ENCODE data around the gene UMAD1. TPM values are rescaled to one million over a fixed set of nuclear protein-coding genes. Genes with fewer than 3 reads are reported as not detected.

The UMAD1 gene
- polyA plus RNA-seq, 3 donors: 6.2 to 22.7 (median 18.6) TPM

DNA sequence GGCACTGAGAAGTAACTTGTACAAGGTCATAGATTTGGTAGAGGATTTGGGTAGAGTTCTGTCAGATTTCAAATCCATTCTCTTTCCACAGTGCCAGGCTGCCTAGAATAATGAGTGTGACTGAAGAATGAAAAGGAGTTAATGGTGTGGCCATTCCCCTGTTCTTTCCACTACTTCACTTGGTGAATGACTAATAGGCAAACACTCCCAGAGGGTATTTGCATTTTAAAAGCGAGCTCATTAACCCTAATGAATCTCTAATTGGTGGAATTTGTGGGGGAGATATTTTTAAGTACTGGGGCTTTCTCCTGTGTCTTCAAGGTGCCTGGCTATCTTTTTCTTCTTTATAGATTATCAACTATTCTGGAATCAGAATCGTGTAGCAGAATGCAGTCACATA is 152.7 kb downstream of the UMAD1 start:
- Histone ChIP-seq H3K4me2 (replicated peaks; ENCODE audit: extremely low read depth, low read length, poor library complexity, severe bottlenecking) (no peak overlapping the region), H4K20me1 (ENCODE audit: insufficient read depth, low read length) (no peaks in the 10 kb centered on the region), H3K9ac (ENCODE audit: insufficient read depth, low read length, poor library complexity, severe bottlenecking) (no peak overlapping the region), H3K4me1 (ENCODE audit: control insufficient read depth in 1 of 2, insufficient read depth in 2 of 2, low read length in 2 of 2) (no peaks in the 10 kb centered on the region), H2AFZ (ENCODE audit: insufficient read depth, low read depth, low read length, poor library complexity, severe bottlenecking) (no peak overlapping the region), H3K36me3 (replicated peaks in 1 of 2; ENCODE audit: control insufficient read depth in 1 of 2, insufficient read depth in 2 of 2, low read length in 2 of 2) (peaks cover 0 to 5% of the 10 kb centered on the region in 2 donors), H3K27ac (ENCODE audit: low read depth in 1 of 2, low read length in 2 of 2) (no peak overlapping the region), H3K79me2 (ENCODE audit: insufficient read depth, low read length) (no peaks in the 10 kb centered on the region), H3K4me3 (replicated peaks in 1 of 3; ENCODE audit: low read depth in 2 of 3, low read length in 3 of 3) (no peak overlapping the region), H3K27me3 (ENCODE audit: control insufficient read depth in 2 of 2, insufficient read depth in 2 of 2, low read length in 2 of 2) (no peaks in the 10 kb centered on the region), H3K9me3 (replicated peaks in 1 of 2; ENCODE audit: control insufficient read depth in 1 of 2, insufficient read depth in 1 of 2, low read length in 2 of 2) (peaks cover 0 to 4% of the 10 kb centered on the region in 2 donors)
- intact Hi-C loops (cut with micrococcal nuclease): no loop called here
- Mint-ChIP-seq H3K27ac (no peak overlapping the region), H3K4me1 (peaks cover under 1% of the 10 kb centered on the region), H3K9me3 (peaks cover 0 to 9% (median 7%) of the 10 kb centered on the region in 7 donors), H3K4me3 (no peak overlapping the region), H3K27me3 (ENCODE audit: low read depth in 3 of 3) (no peaks in the 10 kb centered on the region), H3K36me3 (peaks cover 15 to 16% of the 10 kb centered on the region in 2 donors)
- no peak for DNase-seq
- WGBS (ENCODE audit: insufficient coverage): no CpG with 5 or more reads among the region's 2 CpGs
- TF ChIP-seq, protein P1, sequence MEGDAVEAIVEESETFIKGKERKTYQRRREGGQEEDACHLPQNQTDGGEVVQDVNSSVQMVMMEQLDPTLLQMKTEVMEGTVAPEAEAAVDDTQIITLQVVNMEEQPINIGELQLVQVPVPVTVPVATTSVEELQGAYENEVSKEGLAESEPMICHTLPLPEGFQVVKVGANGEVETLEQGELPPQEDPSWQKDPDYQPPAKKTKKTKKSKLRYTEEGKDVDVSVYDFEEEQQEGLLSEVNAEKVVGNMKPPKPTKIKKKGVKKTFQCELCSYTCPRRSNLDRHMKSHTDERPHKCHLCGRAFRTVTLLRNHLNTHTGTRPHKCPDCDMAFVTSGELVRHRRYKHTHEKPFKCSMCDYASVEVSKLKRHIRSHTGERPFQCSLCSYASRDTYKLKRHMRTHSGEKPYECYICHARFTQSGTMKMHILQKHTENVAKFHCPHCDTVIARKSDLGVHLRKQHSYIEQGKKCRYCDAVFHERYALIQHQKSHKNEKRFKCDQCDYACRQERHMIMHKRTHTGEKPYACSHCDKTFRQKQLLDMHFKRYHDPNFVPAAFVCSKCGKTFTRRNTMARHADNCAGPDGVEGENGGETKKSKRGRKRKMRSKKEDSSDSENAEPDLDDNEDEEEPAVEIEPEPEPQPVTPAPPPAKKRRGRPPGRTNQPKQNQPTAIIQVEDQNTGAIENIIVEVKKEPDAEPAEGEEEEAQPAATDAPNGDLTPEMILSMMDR (IDR thresholded peaks at IDR 0.05): no peak

DNA sequence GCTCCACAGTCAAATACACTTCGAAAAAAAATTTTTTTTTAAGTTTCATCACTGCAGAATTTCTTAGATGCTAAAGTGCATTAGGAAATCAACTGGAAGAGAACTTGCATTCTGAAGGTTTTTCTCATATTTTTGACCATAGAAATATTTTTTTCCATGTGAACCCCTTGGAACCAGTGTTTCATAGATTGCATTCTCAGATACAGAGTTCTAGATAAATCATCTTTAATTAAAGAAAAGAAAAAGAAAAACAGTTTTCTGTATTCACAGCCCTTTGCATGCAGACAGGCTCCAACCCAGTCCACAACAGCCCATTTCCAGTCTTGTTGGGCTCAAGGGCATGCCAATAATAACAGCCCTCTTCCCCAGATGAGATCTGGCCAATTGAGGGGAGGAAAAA is 153.4 kb downstream of the UMAD1 start:
- Histone ChIP-seq H2AFZ (ENCODE audit: insufficient read depth, low read depth, low read length, poor library complexity, severe bottlenecking) (no peak overlapping the region), H3K79me2 (ENCODE audit: insufficient read depth, low read length) (no peaks in the 10 kb centered on the region), H3K27me3 (ENCODE audit: control insufficient read depth in 2 of 2, insufficient read depth in 2 of 2, low read length in 2 of 2) (no peaks in the 10 kb centered on the region), H3K4me1 (ENCODE audit: control insufficient read depth in 1 of 2, insufficient read depth in 2 of 2, low read length in 2 of 2) (no peaks in the 10 kb centered on the region), H3K4me2 (replicated peaks; ENCODE audit: extremely low read depth, low read length, poor library complexity, severe bottlenecking) (no peak overlapping the region), H4K20me1 (ENCODE audit: insufficient read depth, low read length) (no peaks in the 10 kb centered on the region), H3K9ac (ENCODE audit: insufficient read depth, low read length, poor library complexity, severe bottlenecking) (no peak overlapping the region), H3K27ac (ENCODE audit: low read depth in 1 of 2, low read length in 2 of 2) (no peak overlapping the region), H3K4me3 (replicated peaks in 1 of 3; ENCODE audit: low read depth in 2 of 3, low read length in 3 of 3) (no peak overlapping the region), H3K36me3 (replicated peaks in 1 of 2; ENCODE audit: control insufficient read depth in 1 of 2, insufficient read depth in 2 of 2, low read length in 2 of 2) (peaks cover 0 to 5% of the 10 kb centered on the region in 2 donors), H3K9me3 (replicated peaks in 1 of 2; ENCODE audit: control insufficient read depth in 1 of 2, insufficient read depth in 1 of 2, low read length in 2 of 2) (peaks cover 0 to 4% of the 10 kb centered on the region in 2 donors)
- Mint-ChIP-seq H3K36me3 (peaks cover 15 to 16% of the 10 kb centered on the region in 2 donors), H3K27ac (no peak overlapping the region), H3K9me3 (peaks cover 0 to 9% (median 7%) of the 10 kb centered on the region in 7 donors), H3K4me1 (peaks cover 3% of the 10 kb centered on the region), H3K4me3 (no peak overlapping the region), H3K27me3 (ENCODE audit: low read depth in 3 of 3) (no peaks in the 10 kb centered on the region)
- DNase-seq: no peak
- TF ChIP-seq, protein P1 (IDR thresholded peaks at IDR 0.05): no peak
- no CpG with 5 or more reads among the region's 1 CpG for WGBS (ENCODE audit: insufficient coverage)
- intact Hi-C loops (cut with micrococcal nuclease): no loop called here

All from CD14-positive monocyte (primary cell).